ENCODE measurements around the gene MRPS10.

MRPS10 gene

DNA sequence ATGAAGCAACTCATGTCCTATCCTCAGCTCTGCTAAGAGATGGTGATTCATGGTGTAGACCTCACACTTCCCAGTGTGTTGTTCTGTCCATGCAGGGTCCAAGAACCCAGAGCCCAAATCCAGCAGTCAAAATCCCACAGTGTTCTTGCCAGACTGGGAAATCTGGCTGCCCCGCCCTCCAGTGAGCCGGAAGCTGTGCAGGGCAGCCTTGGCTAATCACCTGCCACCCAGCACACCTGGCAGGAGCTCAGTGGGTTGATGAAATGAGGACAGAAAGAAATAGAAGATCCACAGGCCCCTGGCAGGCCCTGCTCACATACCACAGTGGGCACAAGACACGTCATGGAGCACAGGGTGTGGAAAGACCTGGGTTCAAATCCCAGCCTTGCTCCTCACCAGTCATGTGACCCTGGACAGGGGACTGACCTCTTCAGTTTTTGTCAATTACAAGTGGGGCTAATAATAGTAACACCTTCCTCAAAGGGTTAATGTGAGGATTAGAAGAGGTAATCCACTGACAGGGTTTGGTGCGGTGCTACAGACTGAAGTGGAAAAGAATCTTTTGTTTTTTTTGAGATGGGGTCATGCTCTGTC is 58.1 kb downstream of the MRPS10 start:
- Histone ChIP-seq H3K27ac (no peak overlapping the region), H3K27me3 (replicated peaks) (no peaks in the 10 kb centered on the region), H3K4me3 (ENCODE audit: low read depth, low read length) (no peak overlapping the region), H3K36me3 (replicated peaks) (no peaks in the 10 kb centered on the region)
- TF ChIP-seq, protein P1, sequence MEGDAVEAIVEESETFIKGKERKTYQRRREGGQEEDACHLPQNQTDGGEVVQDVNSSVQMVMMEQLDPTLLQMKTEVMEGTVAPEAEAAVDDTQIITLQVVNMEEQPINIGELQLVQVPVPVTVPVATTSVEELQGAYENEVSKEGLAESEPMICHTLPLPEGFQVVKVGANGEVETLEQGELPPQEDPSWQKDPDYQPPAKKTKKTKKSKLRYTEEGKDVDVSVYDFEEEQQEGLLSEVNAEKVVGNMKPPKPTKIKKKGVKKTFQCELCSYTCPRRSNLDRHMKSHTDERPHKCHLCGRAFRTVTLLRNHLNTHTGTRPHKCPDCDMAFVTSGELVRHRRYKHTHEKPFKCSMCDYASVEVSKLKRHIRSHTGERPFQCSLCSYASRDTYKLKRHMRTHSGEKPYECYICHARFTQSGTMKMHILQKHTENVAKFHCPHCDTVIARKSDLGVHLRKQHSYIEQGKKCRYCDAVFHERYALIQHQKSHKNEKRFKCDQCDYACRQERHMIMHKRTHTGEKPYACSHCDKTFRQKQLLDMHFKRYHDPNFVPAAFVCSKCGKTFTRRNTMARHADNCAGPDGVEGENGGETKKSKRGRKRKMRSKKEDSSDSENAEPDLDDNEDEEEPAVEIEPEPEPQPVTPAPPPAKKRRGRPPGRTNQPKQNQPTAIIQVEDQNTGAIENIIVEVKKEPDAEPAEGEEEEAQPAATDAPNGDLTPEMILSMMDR (IDR thresholded peaks at IDR 0.05; ENCODE audit: low read depth, low read length, missing control alignments) = no peak
- DNase-seq = no peak
- in situ Hi-C loops (cut with HindIII; ENCODE audit: low pct_ligation_motif_present, low sequenced_read_pairs) = no loop called here

DNA sequence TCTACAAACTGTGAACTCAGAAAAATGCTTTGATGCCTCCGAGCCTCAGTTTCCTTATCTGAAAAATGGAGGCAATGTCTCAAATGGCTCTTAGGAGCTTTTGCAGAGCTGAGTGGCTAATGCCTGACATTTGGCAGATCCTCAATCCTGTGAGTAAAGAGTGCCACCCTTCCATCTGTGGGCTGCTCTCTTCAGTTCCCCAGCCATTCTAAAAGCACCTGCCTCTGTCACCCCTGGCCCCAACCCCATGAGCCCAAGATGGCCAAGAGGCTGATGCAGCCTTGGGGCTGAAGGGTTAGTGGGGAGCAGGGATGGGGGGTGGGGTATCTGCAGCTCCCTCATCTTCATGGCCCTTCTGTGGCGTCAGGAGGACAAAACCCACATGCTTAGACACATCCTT is 59.0 kb downstream of the MRPS10 start:
- no peaks in the 10 kb centered on the region for H3K27me3 ChIP-seq (replicated peaks)
- in situ Hi-C loops (cut with HindIII; ENCODE audit: low pct_ligation_motif_present, low sequenced_read_pairs) = no loop called here
- H3K36me3 ChIP-seq (replicated peaks) = no peaks in the 10 kb centered on the region
- TF ChIP-seq, protein P1 (IDR thresholded peaks at IDR 0.05; ENCODE audit: low read depth, low read length, missing control alignments) = no peak
- DNase-seq = no peak
- no peak overlapping the region for H3K27ac ChIP-seq
- no peak overlapping the region for H3K4me3 ChIP-seq (ENCODE audit: low read depth, low read length)

DNA sequence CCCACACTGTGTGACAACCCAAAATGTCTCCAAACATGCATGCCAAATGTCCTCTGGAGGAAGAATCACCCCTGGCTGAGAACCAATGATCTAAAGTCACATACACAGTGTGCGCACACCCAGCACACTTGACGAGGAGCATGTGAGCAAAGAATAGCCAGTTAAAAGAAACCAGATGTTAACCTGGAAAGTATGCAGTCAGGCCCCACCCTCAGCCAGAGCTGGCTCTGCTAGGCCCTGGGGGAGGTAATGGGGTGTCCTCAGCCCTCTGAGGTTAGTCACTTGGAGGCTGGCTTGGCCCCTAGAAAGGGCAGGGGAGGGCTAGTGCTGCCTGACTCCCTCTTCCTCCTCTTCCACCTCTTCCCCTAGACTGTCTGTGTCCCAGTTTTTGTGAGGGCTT is 59.6 kb downstream of the MRPS10 start:
- no peaks in the 10 kb centered on the region for H3K27me3 ChIP-seq (replicated peaks)
- TF ChIP-seq, protein P1 (IDR thresholded peaks at IDR 0.05; ENCODE audit: low read depth, low read length, missing control alignments) = no peak
- no peak overlapping the region for H3K4me3 ChIP-seq (ENCODE audit: low read depth, low read length)
- no peak overlapping the region for H3K27ac ChIP-seq
- DNase-seq = no peak
- in situ Hi-C loops (cut with HindIII; ENCODE audit: low pct_ligation_motif_present, low sequenced_read_pairs) = no loop called here
- no peaks in the 10 kb centered on the region for H3K36me3 ChIP-seq (replicated peaks)
